OCI-LY7 (cell line): ENCODE results near the gene PEBP1.

ENCODE experiments used
- EZH2phosphoT487 ChIP-seq: fragments of 200-600 bp; sonication (generic); IDR thresholded peaks from 2 replicates; pipeline ENCODE4 v1.6.1; 2018; ENCODE audit warnings: low read depth, borderline replicate concordance, mild to moderate bottlenecking, mixed run types, antibody characterized with exemption, low read length, moderate library complexity, mixed read lengths
- TF ChIP-seq, protein P1 (sequence below): fragments of 200-600 bp; sonication (generic); conservative IDR thresholded peaks from 2 replicates; pipeline ENCODE4 v1.5.1; 2014; ENCODE audit warnings: mild to moderate bottlenecking, antibody characterized with exemption, low read length, moderate library complexity, mixed read lengths

GRCh38 chr12:118098911-118099671 lies 36.8 kb upstream of the PEBP1 start:
- TF ChIP-seq, protein P1, sequence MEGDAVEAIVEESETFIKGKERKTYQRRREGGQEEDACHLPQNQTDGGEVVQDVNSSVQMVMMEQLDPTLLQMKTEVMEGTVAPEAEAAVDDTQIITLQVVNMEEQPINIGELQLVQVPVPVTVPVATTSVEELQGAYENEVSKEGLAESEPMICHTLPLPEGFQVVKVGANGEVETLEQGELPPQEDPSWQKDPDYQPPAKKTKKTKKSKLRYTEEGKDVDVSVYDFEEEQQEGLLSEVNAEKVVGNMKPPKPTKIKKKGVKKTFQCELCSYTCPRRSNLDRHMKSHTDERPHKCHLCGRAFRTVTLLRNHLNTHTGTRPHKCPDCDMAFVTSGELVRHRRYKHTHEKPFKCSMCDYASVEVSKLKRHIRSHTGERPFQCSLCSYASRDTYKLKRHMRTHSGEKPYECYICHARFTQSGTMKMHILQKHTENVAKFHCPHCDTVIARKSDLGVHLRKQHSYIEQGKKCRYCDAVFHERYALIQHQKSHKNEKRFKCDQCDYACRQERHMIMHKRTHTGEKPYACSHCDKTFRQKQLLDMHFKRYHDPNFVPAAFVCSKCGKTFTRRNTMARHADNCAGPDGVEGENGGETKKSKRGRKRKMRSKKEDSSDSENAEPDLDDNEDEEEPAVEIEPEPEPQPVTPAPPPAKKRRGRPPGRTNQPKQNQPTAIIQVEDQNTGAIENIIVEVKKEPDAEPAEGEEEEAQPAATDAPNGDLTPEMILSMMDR = no peak
- TF ChIP-seq EZH2phosphoT487 = no peak
